HG02852 (cell line): Measurements from ENCODE around the gene DNASE2B.

Experiments used
- ATAC-seq: cut with Tn5 transposase; IDR thresholded peaks from one replicate; pipeline ENCODE4 v1.9.1; 2021; ENCODE audit warnings: mild to moderate bottlenecking, moderate library complexity; ENCODE audit not compliant: unreplicated experiment

DNASE2B gene

DNA sequence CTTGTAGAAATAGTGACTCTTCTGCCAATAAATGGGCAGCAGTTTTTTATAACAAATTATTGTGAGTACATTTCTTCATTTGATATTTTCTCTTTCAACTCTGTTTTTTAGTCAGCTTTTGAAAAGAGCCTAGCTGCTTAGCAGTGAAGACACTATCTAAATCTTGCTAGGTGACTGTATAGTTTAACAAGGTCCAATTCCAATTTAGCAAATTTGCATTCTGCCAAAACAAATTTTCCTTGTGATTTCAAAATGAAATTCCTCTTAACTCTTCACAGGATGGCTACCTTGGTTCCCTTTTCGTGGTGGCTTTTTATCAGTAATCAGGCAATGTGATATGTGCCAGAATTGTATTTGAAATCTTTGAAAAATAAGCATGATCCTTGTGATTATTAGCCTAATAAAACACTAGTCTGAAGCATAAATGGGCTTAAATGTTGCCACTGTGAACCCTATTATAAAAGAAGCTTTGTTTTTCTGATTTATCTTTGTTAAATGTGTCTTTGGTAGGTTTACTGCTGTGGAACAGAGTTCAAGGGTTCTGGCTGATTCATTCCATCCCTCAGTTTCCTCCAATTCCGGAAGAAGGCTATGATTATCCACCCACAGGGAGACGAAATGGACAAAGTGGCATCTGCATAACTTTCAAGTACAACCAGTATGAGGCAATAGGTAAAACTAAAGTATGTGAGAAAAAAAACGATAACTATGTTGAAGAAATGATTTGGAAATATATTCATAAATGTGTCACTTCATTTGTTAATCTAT, 12.2 kb downstream of the DNASE2B start:
- no peak for ATAC-seq

DNA sequence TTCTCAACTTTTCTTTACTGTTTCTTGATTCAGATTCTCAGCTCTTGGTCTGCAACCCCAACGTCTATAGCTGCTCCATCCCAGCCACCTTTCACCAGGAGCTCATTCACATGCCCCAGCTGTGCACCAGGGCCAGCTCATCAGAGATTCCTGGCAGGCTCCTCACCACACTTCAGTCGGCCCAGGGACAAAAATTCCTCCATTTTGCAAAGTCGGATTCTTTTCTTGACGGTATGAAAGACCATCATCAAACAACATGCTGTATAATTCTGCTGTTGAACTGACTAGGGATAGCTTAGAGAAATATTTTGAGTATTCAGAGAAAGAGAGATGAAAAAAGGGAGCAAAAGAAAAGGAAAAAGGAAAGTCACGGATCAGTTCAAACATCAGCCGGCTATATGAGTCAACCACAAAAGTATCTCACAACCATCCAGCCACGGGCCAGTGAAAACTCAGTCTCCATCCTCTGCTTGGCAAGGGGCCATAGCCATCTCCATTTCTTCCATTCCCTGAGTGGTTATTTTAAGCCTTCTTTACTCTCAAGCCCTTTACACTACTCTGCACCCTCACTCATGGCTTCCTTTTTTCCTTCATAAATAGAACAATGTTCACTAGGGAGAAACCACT, 14.1 kb downstream of the DNASE2B start:
- ATAC-seq, result no peak

DNA sequence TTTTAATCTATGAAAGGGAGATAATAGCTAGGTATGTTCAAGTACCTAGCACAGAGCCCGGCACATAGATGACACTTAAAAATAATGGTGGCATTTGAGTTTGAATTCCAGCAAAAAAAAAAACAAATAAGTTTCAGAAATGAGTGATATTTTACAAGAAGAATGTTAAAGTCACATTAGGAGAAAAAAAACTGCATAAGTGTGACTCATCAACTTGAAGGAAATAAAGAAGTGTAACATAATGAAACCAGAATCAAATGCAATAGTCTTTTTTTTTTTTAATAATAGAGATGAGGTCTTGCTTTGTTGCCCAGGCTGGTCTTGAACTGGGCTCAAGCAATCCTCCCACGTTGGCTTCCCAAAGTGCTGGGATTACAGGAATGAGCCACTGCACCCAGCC, 17.1 kb downstream of the DNASE2B start:
- ATAC-seq, result no peak

DNA sequence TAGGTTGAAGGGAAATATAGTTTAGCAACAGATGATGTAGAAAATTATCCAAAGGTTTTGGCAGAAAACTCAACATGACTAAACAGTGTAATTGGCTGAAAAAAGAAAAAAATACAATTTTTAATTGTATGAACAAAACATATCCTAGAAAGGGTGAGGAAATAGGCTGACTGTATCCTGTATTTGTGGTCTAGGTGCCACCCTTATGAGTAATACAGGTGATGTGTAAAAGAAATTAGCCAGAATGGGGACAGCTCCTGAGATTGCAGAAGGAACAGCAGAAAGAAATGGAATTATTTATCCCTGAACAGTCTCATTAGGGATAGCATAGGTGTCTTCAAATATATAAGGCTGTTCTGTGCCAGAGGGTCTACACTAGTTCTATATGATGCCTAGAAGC, 24.6 kb downstream of the DNASE2B start:
- no peak for ATAC-seq

DNA sequence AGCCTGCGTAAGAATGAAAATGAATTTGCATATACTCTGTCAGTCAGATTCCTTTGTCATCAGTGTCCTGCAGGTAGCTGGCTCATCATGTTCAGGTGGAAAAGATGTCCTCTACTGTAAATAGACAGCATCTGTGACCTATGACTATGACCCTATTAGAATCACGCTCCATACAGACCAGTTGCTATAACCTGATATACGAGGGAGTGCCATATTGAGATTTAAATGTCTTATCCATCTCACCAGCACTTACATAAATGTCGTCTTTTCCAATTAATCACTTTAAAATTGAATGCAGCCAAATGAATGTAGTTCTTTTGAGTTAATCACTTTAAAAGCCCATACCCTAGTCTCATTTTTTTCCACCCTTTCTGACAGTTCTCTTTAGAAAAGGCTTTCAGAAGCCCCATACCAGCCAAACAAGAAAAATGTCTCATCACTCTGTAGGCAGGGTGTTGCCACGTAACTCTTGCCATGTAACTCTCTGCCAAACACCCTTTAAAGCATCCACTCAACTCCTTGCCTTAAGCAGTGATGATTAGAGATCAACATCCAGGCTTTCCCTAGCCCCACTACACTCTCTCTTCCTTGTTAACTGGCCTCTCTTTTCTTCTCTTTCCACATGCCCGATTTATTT, 26.3 kb downstream of the DNASE2B start:
- no peak for ATAC-seq

DNA sequence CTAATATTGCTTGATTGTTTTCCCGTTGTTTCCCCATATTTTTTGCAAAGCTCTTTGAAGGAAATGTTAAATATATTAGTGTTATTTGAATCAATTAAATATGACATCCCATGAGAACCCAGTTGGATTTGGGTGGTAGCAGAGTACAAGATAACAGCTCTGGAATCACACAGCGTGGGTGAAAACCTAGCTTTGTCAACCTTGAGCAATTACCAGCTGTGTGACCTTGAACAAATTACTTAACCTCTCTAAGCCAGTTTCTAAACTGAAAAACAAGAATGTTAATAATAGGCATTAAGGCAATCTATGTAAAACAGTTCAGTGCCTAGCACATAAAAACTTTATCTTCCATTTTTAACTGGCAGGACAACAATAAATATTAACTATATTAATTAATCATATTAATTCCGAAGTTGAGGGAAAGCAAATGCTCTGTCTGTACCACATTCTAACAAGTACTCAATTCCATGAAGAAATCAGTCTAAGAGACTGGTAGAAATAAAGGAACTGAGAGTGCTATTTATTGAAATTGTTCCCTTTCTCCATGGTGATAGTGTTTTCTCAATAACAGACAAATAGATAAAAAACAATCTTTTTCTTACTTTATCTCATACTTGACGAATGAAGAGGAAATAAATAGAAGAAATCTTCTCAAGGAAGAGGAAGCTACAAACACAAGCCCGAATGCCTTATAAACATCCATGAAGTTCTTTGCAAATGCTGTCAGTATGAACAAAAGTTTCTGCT, 27.0 kb downstream of the DNASE2B start:
- no peak for ATAC-seq

DNA sequence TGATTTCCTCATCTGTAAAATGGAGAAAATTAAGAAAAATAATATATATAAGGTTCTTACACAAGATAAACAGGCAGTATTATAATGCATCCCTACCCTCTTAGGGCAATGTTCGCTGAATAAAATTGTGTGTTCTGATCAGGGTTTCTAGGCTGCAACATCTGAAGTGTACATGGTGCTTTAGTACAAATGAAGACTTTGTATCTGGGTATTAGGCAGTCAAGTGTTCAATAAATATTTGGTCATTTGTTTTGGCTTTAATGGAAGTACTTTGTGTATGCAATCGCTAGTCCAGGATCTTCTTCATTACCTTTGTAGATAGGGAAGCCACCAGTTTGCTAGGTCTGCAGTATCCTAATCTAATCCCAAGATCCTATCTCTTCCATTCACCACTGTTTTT, 28.1 kb downstream of the DNASE2B start:
- ATAC-seq, result no peak

DNA sequence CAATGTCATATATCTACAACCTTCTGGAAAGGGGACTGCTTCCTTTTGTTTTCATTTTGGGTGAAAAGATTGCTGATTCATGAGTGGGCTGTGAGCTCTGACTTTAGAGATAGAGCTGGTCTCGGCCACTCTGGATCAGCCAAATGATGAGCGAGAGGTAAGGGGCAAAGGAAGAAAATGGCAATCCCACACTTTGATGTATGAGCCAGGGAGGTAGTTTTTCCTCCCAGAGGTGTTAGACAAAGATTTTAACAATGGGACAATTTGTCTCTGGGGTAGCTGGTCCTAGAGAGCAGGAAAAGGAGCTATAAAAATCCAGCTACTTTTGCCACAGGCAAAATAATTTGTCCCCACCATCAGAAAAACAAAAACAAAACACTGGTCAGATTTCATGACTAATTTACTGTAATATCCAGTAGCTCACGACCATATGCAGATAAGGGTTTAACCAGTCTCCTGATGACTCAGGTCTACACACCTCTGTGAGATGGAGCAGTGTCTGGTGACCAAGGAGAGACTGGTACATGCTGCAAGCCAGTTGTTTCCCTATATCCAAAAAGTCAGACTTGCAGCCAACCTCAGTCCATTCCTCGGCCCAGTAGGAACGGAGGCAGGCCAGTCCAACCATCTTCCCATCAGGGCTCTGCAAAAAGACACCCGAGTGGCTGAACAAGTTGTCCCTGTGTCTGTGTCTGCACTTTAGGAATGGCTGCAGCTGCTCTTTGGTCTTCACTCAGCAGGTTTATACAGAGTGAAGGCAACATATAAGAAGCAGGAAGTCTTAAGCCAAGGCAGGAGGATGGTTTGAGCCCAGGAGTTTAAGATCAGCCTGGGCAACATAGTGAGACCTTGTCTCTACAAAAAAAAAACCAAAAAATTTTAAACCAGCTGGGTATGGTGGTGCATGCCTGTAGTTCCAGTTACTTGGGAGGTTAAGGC, 29.2 kb downstream of the DNASE2B start:
- ATAC-seq, result no peak

DNA sequence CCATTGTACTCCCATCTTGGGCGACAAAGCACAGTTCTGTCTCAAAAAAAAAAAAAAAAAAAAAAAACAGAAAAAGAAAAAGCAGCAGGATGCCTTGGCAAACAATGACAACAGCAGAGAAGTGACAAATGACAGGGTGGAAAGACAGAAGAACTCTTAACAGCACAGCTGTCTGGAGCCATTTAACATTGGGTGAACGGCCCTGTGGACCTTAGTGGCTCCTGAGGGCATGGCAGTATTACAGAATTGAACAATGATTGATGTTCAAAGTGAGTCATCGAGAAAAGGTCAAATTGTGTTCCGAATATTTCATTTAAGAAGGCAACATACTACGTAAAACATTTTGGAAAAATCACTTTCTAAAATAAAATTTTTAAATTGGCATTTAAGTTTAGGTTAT, 30.0 kb downstream of the DNASE2B start:
- ATAC-seq, result no peak

DNA sequence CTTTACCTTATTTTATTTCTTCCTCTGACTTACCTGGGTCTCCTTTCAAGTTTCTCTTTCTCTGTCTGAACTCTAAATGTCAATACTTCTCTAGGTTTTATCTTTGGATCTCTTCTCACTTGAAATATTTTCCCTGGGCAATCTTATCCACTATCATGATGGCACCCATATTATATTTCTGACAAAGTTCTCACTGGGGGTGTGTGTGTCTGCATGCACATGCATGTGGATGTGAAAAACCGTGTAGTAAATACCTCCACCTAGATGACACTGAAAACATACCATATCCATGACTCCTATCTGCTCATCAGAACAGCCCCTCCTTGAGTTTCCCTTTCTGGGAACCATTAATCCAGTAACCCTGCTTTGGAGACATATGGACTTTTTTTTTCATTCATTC, 30.9 kb downstream of the DNASE2B start:
- no peak for ATAC-seq

DNA sequence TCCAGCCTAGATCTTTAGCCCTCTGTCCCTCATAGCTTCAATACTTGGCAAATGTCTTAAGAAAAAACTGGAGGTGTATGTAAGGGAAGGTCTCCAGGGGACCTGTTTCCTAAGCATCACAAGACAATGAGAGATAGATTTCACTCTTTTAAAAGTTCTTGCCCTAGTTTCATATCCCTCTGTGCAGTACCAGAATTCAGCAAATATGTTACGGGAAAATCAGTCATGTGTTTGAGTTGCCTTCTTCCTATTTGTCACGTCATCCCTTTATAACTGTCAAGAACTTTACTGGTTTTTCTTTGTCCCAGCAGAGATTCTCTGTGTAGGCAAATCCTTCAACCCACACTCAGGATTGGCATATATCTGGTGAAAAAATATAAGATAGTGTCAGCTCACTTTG, 32.3 kb downstream of the DNASE2B start:
- ATAC-seq, result no peak

DNA sequence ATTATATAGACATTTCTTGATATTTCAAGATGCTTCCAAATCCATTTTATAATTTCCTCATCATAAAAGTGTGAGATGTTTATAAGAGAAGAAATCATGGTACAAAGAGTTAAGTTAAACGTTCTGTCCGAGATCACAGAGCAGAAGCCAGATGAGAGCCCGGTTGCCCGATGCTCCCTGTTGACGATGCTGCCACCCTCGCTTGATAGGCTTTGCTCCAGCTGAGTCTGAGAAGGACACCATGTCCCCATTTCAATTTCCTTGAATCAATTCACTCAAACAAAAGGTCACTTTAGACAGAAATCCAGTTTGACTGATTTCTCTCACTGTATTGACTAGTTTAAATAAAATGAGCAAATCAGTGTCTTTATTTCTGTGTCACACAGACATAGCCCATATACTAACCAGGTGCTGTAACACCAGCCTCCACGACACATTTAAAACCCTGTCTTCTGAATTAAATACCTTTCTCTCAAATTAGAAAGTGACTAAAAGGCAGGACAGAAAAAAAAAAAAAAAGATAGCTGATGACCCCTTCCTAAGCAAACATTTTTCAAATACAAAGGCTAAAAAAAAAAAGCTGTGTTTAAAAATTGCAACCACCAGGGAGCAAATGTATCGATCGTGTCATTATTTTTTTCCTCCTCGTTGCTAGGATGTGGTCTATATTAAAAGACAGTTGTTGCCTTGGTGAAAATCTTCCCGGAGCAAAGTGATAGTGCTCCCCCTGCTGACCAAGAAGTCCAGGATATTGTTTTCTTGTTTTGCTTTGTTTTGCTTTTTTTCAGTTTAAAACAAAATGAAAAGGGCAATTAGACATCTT, 35.2 kb downstream of the DNASE2B start:
- peak; percentile 55 for ATAC-seq

DNA sequence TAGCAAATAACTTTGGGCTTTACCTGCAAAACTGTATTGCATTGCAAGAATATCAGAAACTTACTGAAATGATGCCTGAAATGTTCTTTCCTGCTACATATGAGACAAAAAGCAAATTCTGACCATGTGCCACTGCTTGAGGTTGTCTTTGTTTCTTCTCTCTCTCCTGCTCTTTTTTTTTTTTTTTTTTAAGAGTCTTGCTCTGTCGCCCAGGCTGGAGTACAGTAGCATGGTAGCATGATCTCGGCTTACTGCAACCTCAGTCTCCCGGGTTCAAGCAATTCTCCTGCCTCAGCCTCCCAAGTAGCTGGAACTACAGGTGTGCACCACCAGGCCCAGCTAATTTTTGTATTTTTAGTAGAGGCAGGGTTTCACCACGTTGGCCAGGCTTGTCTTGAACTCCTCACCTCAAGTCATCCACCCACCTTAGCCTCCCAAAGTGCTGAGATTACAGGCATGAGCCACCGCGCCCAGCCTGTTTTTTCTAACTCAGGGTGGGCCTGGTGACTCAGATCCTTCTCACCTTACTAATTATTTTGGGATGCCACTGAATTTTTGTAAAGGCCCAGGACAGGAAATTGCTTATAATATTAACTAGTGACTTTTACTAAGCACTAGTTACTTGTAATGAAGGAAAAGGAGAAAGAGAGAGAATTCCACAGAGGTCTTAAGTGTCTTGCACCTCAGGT, 35.9 kb downstream of the DNASE2B start:
- ATAC-seq, result no peak

DNA sequence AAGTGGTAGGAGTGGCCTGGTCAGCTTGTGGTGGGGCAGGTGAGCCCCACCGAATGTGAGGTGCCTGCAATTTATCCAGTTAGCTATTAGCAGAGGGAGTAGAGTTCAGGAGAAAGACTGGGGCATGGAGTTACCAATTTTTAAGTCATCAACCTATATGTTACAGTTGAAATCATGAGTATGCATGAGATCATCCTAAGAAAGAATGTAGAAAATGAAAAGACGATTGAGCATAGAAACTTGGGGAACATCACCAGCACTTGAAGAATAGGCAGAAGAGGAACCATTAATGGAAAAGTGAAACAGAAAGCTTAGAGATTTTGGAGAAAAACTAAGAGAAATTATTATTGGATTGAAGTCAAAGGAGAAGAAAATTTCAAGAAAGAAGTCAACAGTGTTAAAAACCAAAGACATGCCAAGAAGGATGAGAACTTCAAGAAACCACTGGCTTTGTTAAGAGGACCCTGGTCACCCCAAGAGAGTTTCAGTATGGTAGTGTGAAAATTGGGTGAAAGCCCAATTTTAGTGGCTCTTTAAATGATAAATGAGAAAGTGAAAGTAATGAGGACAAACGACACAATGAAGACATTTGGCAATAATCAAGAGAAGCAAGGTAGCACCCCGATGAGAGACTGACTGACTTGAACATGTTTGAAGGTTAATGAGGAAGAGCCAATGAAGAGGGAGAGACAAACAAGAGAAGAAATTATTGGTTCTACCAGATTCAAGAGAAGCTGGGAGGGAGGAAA, 36.7 kb downstream of the DNASE2B start:
- no peak for ATAC-seq

DNA sequence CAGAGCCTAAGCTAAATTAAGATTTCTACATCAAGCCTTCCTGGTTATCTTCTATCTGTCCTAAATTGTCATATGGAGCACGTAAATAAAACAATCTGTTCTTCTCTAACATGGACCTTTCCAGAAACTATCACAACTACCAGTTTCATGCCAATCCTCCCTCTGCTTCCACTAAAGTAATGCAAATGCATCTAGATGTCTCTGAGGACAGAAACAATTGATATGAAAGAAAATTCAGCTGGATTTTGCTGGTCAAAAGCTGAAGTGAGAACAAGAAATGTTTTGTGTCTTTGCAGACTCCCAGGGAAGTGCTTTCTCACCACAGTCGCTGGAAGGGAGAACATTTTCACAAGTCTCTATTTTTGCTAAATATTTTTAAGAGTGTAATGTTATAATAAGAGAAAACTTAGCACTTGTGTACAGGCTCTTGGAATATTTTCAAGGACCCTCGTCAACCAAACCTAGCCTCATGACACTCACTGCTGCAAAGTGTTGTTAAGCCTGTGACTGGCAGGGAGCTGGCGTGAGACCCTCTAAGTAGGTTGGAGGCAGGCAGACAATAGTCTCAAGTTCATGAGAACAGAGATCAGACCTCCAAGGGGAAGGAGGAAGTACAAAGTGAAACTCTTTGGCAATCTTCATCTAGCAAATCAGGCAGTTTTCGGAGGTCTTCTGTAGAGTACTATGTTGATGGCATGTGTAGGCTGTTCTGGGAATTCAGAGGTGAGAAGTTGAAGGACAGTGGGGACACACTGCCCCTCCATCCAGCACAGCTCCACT, 38.8 kb downstream of the DNASE2B start:
- peak; percentile 39 for ATAC-seq

DNA sequence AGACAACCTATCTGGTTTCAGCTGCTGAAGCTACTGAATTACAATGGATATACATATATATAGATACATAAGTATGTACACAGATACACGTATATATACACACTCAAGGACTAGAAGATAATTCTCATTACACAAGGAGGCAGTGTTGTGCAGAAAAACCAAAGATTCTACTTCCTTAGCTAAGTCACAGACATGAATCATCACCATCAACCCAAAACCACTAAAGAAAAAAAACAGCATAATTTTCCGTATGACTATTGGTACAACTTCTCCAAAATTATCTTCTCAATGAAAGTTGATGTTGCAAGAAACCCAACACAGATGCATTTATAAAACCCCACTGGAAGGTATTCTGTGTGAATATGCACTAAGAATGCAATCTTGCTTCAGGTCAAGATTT, 44.0 kb downstream of the DNASE2B start:
- ATAC-seq, result peak; percentile 97
